Stimulated activated CD8-positive, alpha-beta memory T cell treated with anti-CD3 and anti-CD28 coated beads, Interleukin-15, amount 100 ng/mL, for 1 hour (primary cell): Measurements from ENCODE around the gene MRPL32.
A peak's percentile ranks its signal among the peaks of the same experiment; 100 is the strongest.
"Not testable (repeated sequence)": the region's sequence is repeated elsewhere in the genome, so short reads cannot be mapped to it uniquely, and the experiment has no call there.

Experiments
- DNase-seq: peaks from one replicate; pipeline ENCODE4 v3.0.0-alpha.2; 2020; ENCODE audit warnings: low read depth

Gene MRPL32

GRCh38 chr7:42931834-42932651 is at the start of gene MRPL32, which contains the start of gene PSMA2:
Gene MRPL32, plus strand, starts transcription at chr7:42932376. Its CDS starts 11 bp downstream, at chr7:42932387.
Gene PSMA2, minus strand, starts transcription at chr7:42932174. Its CDS starts 16 bp downstream, at chr7:42932158.
- DNase-seq, result peak; percentile 86

- DNase-seq, result no peak
Measured at GRCh38 chr7:42883950-42884349, 48.2 kb upstream of the MRPL32 start.

- not testable (repeated sequence) for DNase-seq
Measured at GRCh38 chr7:42885183-42885582, 47.0 kb upstream of the MRPL32 start.

GRCh38 chr7:42886129-42886528 is 46.0 kb upstream of the MRPL32 start:
- DNase-seq, result no peak

GRCh38 chr7:42886893-42887505 is 45.2 kb upstream of the MRPL32 start:
- no peak for DNase-seq

- no peak for DNase-seq
Measured at GRCh38 chr7:42893346-42894240, 38.6 kb upstream of the MRPL32 start.

- DNase-seq, result no peak
Measured at GRCh38 chr7:42900842-42901241, 31.3 kb upstream of the MRPL32 start.

GRCh38 chr7:42902331-42902730 is 29.8 kb upstream of the MRPL32 start:
- no peak for DNase-seq

GRCh38 chr7:42906181-42906580 is 26.0 kb upstream of the MRPL32 start:
- DNase-seq, result no peak

- DNase-seq, result no peak
Measured at GRCh38 chr7:42907316-42907715, 24.9 kb upstream of the MRPL32 start.

GRCh38 chr7:42910306-42910705 is 21.9 kb upstream of the MRPL32 start:
- DNase-seq, result no peak

- DNase-seq, result peak; percentile 94
Measured at GRCh38 chr7:42911454-42912447, 20.4 kb upstream of the MRPL32 start, which contains the start of gene C7orf25. Gene C7orf25, minus strand, starts transcription at chr7:42912070. Its CDS starts 1,170 bp downstream, at chr7:42910900.

GRCh38 chr7:42913591-42913990 is 18.6 kb upstream of the MRPL32 start:
- no peak for DNase-seq

GRCh38 chr7:42914009-42914408 is 18.2 kb upstream of the MRPL32 start:
- no peak for DNase-seq

- DNase-seq, result no peak
Measured at GRCh38 chr7:42914421-42915045, 17.6 kb upstream of the MRPL32 start.

GRCh38 chr7:42915356-42915755 is 16.8 kb upstream of the MRPL32 start:
- no peak for DNase-seq

GRCh38 chr7:42922017-42922753 is 10.0 kb upstream of the MRPL32 start:
- no peak for DNase-seq

- DNase-seq, result no peak
Measured at GRCh38 chr7:42924223-42924838, 7.8 kb upstream of the MRPL32 start.

- no peak for DNase-seq
Measured at GRCh38 chr7:42925630-42926029, 6.5 kb upstream of the MRPL32 start.
